Right lobe of liver (tissue), 4 donors: ENCODE measurements around the gene DIP2C.

Source experiments
- CTCF ChIP-seq, 4 donors: fragments of 200-600 bp in 3 of 4; fragments of 450-650 bp in 1 of 4; IDR thresholded peaks; one replicate each; pipeline versions ENCODE4 v1.5.1 to v1.8.0; 2016 to 2022; ENCODE audit warnings: antibody characterized with exemption in 4 of 4, mild to moderate bottlenecking in 2 of 4
- POLR2A ChIP-seq: fragments of 450-650 bp; IDR thresholded peaks from one replicate; pipeline ENCODE4 v1.6.1; 2017; ENCODE audit warnings: antibody characterized with exemption, mild to moderate bottlenecking
- donor health status: DM: no; HTN: no; CAD: no.
- donor health status: DM: no; HTN: no; CAD: no.
- donor health status: DM: no; HTN: yes; CAD: no.

GRCh38 chr10:635088-635861, 54.2 kb downstream of the DIP2C start:
- TF ChIP-seq CTCF (IDR thresholded peaks at IDR 0.05) (no peak), POLR2A (no peak)
